ENCODE results near the gene MMP24OS.
"Not testable (repeated sequence)": the region's sequence is repeated elsewhere in the genome, so short reads cannot be mapped to it uniquely, and the experiment has no call there.

Gene MMP24OS

GRCh38 chr20:35264755-35265154 is 13.2 kb downstream of the MMP24OS start:
- no peak overlapping the region for H3K4me3 ChIP-seq (ENCODE audit: low read depth, low read length)
- no peak for DNase-seq (ENCODE audit: low read depth)
- TF ChIP-seq CTCF (IDR thresholded peaks at IDR 0.05; ENCODE audit: low read depth, low read length, missing control alignments): no peak

- no peak overlapping the region for H3K4me3 ChIP-seq (ENCODE audit: low read depth, low read length)
- no peak for DNase-seq (ENCODE audit: low read depth)
- TF ChIP-seq CTCF (IDR thresholded peaks at IDR 0.05; ENCODE audit: low read depth, low read length, missing control alignments): no peak
Measured at GRCh38 chr20:35263532-35264341, 14.2 kb downstream of the MMP24OS start.

- not testable (repeated sequence) for DNase-seq (ENCODE audit: low read depth); H3K4me3 ChIP-seq (ENCODE audit: low read depth, low read length)
Measured at GRCh38 chr20:35262731-35263531, 15.0 kb downstream of the MMP24OS start.

GRCh38 chr20:35262321-35262720 is 15.6 kb downstream of the MMP24OS start:
- not testable (repeated sequence) for H3K4me3 ChIP-seq (ENCODE audit: low read depth, low read length); DNase-seq (ENCODE audit: low read depth)

GRCh38 chr20:35260426-35260825 is 17.5 kb downstream of the MMP24OS start:
- DNase-seq (ENCODE audit: low read depth): no peak
- no peak for TF ChIP-seq CTCF (IDR thresholded peaks at IDR 0.05; ENCODE audit: low read depth, low read length, missing control alignments)
- H3K4me3 ChIP-seq (ENCODE audit: low read depth, low read length): no peak overlapping the region

GRCh38 chr20:35257175-35257909 is 20.6 kb downstream of the MMP24OS start:
- no peak overlapping the region for H3K4me3 ChIP-seq (ENCODE audit: low read depth, low read length)
- DNase-seq (ENCODE audit: low read depth): no peak
- TF ChIP-seq CTCF (IDR thresholded peaks at IDR 0.05; ENCODE audit: low read depth, low read length, missing control alignments): no peak

- no peak for DNase-seq (ENCODE audit: low read depth)
- TF ChIP-seq CTCF (IDR thresholded peaks at IDR 0.05; ENCODE audit: low read depth, low read length, missing control alignments): no peak
Measured at GRCh38 chr20:35254448-35254999, 23.4 kb downstream of the MMP24OS start.

More at GRCh38 chr20:35254448-35254999, 23.4 kb downstream of the MMP24OS start:
- no peak overlapping the region for H3K4me3 ChIP-seq (ENCODE audit: low read depth, low read length)
